CD4-positive, alpha-beta T cell treated with Interleukin-6 at 100 ng/mL for 8 hours (primary cell): ENCODE data around the gene HNF1A.
A peak's percentile ranks its signal among the peaks of the same experiment; 100 is the strongest.
"Not testable (repeated sequence)": the region's sequence is repeated elsewhere in the genome, so short reads cannot be mapped to it uniquely, and the experiment has no call there.

Source experiments
- DNase-seq: peaks from one replicate; pipeline ENCODE4 v3.0.0-alpha.2; 2020; ENCODE audit warnings: mixed read lengths, low spot score

The HNF1A gene

DNA sequence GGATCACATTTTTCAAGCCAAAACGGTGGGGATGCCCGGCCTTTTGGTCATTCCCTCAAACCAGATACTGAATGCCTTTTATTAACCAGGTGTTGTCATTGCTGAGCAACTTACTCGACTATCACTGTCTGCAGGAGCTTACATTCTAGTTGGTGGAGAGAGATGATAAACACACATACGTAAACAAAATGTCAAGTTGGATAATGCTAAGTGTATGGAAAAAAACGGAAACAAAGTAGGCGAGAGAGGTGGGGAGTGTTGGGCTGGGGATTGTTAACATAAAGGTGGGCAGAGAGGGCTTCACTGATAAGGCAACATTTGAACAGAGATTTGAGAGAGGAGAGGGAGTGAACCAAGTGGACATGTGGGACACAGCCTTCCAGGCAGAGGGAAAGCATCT lies 33.5 kb downstream of the HNF1A start:
- no peak for DNase-seq

DNA sequence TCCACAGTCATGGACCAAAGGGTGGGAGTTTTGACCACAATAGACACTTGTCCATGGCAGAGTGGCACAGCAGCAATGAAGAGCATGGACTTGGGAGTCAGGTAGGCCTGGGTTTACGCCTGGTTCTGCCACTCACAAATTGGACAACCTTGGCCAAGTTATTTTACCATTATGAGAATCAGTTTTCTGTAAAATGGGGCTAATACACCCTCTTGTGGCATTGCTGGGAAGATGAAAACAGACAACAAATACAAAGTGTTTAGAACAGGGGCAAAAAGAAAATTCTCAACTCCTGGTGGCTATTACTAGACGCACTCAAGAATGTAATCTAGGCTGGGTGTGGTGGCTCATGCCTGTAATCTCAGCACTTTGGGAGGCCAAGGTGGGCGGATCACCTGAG lies 35.4 kb downstream of the HNF1A start:
- no peak for DNase-seq

DNA sequence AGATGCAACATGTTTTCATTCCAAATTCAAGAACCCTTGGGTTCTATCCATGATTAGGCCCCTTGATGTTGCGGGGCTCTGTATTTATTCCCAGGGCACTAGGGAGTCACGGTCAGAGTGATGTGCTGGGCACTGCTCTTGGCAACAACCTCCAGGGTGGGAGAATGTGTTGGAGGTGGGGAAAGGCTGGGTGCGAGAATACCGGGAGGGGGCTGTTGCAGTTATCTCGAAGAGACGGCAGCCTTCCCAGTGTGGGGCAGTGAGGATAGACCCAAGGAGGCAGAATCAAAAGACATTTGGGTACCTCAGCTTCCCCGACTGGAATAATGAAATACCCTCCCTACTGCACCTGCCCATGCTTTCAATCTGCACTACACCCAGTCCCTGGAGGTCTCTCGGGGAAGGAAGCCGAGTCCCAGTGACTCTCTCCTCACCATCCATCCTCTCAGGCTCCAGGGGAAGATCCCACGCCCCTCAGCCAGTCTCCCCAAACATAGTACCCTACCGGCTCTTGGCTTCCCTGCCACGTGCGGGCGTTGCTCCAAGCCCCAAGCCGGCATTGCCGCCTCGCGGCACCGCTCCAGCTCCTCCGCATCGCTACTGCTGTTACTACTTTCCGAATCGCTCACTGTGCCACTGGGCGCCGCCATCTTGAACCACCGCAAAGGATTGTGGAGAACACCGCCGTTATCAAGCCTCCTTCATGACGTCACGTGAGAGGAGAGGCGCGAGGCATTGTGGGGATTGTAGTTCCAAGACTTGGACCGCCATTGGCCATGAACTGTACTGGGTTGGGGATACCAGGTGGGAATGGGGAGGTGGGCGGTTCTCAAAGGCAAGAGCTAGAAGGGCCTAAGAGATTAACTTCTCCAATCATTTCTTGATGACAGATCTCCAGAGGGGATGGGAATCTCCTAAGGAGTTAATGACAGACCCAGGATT lies 37.8 kb downstream of the HNF1A start, which contains the start of gene C12orf43:
Gene C12orf43, minus strand, starts transcription at position 663 of the 942 bp plus-strand sequence. Its CDS starts 13 bp downstream, at position 650.
- peak; percentile 89 for DNase-seq

DNA sequence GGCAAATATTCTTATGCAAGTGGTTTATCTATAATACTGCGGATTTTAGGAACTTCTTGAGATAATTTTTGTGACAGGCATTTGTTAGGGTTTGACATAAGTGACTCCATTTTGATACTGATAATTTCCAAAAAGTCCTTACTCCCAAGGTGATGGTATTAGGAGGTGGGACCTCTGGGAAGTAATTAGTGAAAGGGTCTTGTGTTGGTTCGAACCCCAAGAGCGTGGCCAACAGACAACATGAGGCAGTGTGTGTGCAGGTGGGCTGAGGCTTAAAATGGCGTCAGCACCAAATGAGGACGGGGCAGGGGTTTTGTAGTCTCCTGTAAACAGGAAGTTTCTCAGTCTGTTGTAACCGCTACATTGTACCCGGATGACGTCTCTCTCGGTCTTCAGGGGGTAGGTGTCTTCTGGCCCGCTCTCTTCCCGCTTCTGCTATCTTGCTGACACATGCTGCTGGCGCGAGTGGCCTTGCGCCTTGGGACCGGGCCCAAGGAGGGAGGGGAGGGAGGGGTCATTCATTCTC lies 39.7 kb downstream of the HNF1A start:
- no peak for DNase-seq

DNA sequence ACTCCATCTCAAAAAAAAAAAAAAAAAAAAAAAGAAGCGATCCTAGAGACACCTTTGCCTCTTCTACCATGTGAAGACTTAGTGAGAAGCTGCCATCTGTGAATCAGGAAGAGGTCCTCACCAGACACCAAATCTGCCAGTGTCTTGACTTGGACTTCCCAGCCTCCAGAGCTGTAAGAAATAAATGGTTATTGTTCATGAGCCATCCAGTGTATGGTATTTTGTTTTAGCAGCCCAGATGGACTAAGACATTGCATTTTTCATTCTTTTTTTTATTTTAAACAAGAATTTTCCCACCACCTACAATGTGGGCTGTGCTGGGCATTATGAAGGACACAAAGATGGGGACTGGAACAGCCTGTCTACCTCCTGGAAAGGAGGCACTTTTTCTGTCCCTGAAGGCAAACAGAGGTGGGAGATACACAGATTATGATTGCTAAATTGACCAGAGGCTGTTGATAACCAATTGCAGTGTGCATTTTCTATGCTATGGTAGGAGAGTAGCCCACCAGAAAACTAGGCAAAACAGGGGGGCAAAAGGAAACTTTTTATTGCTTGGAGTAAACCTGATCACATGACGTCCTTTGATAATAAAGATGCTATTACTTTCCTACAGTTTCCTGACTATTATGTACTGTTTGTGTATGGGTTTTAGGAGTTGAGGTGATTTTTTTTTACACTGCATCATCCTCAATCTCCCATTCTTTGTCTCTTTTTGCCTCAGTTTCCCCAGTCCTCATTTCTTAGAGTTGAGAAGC lies 40.7 kb downstream of the HNF1A start:
- no peak for DNase-seq

DNA sequence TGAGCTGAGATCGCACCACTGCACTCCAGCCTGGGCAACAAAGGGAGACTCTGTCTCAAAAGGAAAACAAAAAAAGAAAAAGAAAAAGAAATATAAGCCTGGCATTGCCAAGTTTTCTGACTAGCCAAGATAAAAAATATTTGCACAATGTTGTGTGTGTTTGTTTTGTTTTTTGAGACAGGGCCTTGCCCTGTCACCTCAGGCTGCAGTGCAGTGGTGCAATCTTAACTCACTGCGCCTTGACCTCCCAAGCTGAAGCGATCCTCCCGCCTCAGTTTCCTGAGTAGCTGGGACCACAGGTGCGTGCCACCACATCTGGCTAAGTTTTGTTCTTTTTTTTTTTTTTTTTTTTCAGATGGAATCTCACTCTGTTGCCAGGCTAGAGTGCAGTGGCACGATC lies 43.4 kb downstream of the HNF1A start:
- DNase-seq, result no peak

DNA sequence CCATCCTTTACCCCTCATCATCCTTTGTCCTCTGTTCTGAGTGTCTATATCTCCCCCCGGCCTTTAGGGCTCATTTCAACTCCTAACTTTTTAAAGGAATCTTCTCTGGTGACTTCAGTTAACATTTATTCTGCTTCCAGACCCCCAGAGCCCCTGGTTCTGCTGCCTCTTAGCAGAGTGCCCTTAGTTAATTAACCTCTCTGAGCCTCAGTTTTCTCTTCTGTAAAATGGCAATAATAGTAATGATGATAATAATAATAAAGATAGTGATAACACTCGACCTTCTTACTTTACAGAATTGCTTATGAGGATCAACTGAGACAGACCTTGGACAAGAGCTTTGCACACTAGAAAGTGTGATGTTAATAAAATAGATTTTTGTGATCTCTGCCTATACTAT lies 44.4 kb downstream of the HNF1A start:
- no peak for DNase-seq

DNA sequence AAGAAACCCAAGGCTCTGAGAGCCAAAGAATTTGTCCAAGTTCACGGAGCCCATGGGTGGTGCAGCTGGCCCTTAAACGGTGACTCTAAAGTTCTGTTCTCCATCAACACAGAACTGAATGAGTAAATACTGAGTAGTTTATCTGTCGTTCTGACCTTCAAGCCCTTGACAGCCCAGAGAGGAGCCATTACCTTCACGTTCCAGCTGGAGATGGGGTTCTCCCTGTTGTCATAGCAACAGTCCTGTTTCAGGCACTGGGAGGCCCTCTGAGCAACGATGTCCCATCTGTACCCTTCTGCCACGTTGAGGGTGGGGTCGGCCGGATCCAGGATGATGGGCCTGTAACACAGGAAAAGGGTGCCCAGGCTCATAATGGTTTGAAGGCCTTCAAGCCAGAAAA lies 45.5 kb downstream of the HNF1A start:
- no peak for DNase-seq

DNA sequence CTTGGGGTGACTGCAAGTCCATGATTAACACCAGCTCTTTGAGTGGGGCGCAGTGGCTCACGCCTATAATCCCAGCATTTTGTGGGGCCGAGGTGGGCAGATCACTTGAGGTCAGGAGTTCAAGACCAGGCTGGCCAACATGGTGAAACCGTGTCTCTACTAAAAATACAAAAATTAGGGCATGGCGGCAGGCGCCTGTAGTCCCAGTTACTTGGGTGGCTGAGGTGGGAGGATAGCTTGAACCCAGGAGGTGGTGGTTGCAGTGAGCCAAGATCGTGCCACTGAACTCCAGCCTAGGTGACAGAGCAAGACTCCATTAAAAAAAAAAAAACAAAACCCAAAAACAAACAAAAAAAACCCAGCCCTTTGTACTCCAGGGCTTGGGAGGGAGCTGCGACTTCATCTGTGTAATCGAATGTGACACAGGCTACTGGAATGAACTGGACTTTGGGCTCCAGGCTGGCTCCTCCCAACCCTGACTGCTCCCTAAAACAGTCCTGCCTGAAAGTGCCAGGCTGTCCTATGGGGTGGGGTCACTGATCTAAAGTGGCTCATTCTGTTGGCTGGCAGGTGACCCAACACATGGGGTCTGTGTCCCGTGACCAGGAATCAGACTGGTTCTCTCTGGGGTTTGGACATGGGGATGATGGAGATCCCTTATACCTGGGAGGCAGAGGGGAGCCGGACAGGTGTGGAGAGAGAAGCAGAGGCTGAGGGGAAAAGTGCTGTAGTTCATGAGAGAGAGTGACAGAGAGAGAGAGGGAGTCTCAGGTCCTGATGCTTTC lies 47.3 kb downstream of the HNF1A start:
- DNase-seq, result no peak

DNA sequence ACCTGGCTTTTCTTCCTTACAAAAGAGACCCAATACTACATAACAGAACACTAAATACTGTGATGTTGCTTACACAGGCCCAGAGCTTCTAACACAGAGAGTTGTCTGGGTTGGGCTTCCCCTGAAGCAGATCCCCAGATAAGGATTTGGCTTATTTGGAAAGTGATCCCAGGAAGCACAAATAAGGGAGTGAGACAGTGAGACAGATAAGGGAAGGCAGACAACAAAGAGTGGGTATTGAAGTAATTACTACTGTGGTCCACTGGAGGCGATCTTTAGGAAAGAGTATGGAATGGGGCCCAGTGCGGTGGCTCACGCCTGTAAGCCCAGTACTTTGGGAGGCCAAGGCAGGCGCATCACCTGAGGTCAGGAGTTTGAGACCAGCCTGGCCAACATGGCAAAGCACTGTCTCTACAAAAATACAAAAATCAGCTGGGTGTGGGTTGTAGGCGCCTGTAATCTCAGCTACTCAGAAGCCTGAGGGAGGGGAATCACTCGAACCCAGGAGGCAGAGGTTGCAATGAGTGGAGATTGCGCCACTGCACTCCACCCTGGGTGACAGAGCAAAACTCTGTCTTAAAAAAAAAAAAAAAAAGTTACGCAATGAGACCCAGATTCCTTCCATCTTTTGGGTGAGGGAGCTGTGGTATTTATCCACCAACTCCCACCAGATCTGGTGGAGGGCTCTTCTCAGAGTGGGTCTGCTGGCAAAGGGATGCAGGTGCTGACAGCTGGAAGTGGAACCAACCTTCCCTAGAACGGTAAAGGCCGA lies 48.1 kb downstream of the HNF1A start:
- no peak for DNase-seq

DNA sequence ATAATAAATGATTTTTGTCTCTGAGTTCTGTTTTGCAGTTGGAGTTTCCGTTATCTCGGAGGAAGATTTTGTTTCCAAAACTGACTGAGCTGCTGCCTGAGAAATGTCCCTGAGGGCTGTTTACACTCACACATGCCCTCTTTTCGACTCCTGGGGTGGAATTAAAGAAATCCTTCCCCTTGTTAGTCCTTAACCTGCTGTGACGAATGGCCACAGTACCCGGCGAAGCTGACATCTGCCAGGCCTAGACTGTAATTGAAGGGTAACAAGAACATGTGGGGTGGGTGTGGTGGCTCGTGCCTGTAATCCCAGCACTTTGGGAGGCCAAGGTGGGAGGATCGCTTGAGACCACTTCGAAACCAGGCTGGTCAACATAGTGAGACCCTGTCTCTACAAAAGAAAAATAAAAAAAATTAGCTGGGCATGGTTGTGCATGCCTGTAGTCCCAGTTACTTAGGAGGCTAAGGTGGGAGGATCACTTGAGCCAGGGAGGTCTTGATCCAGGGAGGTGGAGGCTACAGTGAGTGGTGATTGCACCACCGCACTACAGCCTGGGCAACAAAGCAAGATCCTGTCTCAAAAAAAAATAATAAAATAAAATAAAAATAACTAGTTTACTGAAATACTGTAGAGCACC lies 52.4 kb downstream of the HNF1A start:
- no peak for DNase-seq

DNA sequence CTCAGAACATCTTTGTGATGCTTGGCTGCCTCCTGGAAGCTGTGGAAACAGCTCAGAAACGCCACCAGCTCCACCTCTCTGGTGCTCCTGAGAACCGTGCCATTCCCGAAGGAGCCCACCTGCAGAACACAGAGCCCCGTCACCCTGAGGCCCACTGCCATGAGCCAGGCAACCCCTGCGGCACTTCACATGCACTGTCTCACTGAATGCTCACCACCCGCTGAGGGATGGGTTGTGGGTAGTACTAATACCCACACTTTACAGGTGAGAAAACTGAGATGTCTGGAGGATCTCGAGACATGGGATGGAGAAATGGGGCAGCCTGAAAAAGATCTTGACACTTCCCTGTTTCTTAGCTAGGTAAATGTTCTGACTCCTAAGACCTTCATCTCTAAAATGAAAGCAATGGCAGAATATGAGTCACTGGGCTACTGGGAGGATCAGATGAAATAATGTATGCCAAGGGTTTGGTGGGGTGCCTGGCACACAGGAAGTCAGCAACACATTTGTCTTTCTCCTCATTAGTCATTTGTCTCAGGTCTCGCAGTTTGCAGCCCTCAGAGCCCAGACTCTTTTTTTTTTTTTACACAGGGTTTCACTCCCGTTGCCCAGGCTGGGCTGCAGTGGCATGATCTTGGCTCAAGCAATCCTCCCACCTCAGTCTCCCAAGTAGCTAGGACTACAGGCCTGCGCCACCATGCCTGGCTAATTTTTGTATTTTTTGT lies 55.4 kb downstream of the HNF1A start:
- peak; percentile 82 for DNase-seq

DNA sequence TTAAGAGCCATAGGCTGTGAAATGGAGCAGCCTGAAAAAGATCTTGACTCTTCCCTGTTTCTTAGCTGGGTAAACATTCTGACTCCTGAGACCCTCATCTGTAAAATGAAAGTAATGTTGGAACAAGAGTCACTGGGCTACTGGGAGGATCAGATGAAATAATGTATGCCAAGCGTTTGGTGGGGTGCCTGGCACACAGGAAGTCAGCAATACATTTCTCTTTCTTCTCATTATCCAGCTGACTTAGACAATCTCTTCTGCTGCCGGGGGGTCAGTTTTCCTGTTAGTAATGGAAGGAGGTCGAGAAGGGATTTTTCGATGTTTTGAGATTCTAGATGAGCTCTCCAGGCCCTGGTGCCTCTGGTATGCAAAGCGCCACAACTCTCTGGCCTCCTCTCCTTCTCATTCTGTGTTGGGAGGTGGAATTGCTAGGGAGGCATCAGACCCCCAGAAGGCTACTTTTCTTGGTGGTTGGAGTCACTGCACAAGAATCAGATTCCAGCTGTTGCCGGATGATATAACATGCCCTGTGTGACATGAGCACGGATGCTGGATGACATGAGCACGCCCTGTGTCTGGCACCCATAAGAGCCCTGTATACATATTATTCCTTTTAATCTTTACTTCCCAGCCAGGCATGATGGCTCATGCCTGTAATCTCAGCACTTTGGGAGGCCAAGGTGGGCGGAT lies 56.4 kb downstream of the HNF1A start:
- DNase-seq, result no peak

DNA sequence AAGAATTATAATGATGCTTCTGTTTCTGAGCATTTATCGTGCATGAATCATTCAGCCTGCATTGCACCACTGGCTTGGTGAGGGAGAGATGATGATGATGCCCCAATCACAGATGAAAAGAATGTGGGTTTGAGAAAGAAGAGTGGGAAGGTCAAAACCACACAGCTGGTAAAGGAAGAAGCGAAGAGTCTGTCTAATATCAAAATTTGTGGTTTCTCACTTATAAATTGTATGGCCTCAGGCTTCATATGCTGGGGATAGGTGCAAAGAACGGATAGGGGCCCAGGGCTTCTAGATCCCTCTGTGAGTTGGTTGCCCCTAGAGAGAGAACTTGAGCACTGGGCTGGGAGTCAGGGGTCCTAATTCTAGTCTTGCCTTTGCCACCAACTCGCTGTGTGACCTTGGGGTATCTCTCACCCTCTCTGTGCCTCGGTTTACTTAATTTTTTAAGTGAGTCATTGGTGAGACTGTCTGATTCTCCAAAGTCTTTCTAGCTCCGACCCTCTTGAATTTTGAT lies 58.5 kb downstream of the HNF1A start:
- DNase-seq, result peak; percentile 43

DNA sequence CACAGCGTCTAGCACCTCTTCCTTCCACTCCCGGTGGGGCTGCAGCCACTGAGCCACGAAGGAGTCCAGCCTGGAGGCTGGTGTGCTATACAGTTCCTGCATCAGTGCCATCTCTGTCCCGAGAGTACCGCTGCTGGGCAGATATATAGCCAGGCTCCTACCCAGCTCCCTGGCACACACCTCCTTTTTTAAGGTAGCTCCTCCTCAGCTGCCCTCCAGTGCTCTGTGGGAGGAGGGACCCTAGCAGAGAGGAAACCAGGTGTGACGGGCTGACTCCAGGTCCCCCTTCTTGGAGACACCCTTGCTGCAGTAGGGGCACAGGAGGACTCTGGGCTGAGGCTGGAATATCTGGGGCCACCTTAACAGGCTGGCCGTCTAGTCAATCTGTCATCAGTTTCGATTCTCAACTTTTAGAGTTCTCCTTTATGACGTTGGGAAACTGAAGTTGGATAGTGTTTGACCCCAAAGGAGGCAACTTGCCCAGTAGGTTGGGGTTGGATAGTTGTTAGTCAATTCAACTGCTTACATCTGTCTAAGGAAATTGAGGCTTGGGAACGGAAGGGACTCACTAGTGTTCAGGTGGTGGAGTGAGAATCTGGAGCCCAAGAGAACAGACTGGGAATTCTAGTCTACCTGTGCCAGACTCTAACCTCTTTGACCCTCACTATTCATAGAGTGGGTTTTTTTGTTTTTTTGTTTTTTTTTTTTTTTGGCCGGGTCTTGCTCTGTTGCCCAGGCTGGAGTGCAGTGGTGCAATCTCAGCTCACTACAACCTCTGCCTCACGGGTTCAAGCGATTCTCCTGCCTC lies 60.7 kb downstream of the HNF1A start, which contains the start of gene OASL:
Gene OASL, minus strand, starts transcription at position 386 of the 808 bp plus-strand sequence. Its CDS starts 275 bp downstream, at position 111.
- peak; percentile 53 for DNase-seq

DNA sequence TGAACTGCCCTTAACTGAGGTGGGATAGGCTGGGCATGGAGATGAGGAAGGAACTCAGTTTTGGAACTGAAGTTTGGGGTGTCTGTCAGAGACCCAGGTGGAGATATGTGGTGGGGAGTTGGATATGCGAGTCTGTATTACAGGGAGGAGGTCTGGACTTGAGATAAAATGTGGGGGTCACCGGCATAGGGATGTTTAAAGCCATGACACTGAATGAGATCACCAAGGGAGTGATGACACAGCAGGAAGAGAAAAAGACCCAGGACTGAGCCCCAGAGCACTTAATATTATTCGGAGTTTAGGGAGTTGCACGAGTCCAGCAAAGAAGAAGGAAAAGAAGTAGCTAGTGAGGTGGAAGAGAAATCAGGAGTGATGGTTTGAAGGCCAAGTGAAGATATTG lies 64.7 kb downstream of the HNF1A start:
- no peak for DNase-seq

DNA sequence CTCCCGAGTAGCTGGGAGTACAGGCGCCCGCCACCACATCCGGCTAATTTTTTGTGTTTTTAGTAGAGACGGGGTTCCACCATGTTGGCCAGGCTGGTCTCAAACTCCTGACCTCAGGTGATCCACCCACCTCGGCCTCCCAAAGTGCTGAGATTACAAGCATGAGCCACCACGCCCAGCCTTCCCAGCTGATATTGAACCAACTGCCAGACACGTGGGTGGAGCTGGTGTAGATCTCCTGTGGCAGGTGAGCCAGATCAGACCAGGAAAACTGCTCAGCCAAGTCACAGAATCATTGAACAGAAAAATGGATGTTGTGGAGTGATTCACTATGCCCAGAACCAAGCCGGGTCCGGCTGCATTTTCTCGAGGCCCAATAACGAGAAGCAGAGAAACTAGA lies 69.1 kb downstream of the HNF1A start:
- not testable (repeated sequence) for DNase-seq

DNA sequence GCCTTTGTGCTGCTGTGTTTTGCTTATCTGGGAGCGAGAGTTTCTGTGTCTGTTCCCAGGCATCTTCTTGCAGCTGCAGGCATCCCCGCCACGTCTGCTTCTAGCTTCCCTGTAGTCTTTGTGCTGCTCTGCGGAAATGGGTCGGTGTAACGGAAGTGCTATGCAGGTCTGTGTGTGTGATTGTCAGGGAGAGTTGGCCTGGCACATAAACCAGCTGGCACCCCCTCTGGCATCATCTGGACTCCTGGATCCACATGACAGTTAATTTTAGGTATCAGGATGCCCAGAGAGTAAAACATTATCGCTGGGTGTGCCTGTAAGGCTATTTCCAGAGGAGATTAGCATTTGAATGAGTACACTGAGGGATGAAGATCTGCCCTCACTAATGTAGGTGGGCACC lies 70.1 kb downstream of the HNF1A start:
- DNase-seq, result no peak
